K562 (cell line): ENCODE measurements around the gene GPR78.

Experiments used
- NFYB ChIP-seq: IDR thresholded peaks from 2 replicates; pipeline ENCODE4 v1.6.1; 2011; ENCODE audit warnings: mild to moderate bottlenecking, moderate library complexity; ENCODE audit not compliant: insufficient read length; ENCODE audit errors: extremely low read depth
- TCF3 ChIP-seq: sonication (generic); formaldehyde crosslinking; IDR thresholded peaks from 2 replicates; pipeline ENCODE4 v1.4.0; 2020; ENCODE audit warnings: mild to moderate bottlenecking, missing genetic modification reagents
- ZNF699 ChIP-seq: fragments of 250-450 bp; sonication (Bioruptor Pico); IDR thresholded peaks from 2 replicates; pipeline ENCODE4 v1.8.0; 2021; ENCODE audit warnings: mild to moderate bottlenecking, moderate library complexity; ENCODE audit not compliant: insufficient replicate concordance
- TF ChIP-seq, protein P1 (sequence below), 3 experiments: IDR thresholded peaks in 2 of 3; conservative IDR thresholded peaks in 1 of 3; 2 replicates each; pipeline ENCODE4 v1.5.1; 2011 to 2012; ENCODE audit warnings: low read length in 3 of 3, mild to moderate bottlenecking in 3 of 3, control low read depth in 2 of 3, improper control_type of control experiment in 1 of 3, inconsistent platforms in 1 of 3, low read depth in 1 of 3, mixed read lengths in 1 of 3, moderate library complexity in 1 of 3; ENCODE audit not compliant: insufficient read depth in 2 of 3

DNA sequence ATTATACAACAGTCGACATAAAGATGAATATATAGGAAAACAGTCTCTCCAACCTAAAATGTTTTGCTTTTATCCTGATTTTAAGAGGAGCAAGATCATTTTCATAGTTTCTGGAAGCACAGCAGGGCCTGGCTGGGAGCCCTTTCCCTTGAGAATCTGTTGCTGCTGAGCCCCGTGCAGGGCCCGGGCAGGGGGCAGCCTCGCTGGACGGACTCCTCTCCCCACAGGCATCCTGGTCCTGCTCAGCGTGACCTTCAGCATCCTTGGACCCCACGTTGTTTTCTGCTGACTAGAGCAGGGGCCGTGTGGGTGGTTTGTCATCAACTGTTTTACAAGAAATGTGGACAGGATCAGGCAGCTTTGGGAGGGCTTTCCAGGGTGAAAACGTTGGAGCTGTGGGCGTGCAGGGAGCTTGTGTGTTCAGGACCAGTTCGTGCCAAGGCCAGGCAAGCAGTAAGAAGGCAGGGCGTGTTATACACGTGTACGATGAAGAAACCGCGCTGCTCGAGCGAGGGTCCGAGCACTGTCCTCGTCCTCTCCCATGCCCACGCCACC, 37.4 kb downstream of the GPR78 start:
- TF ChIP-seq TCF3 (CRISPR knock-in tag) (no peak), ZNF699 (CRISPR knock-in tag) (no peak), NFYB (no peak)
- TF ChIP-seq, protein P1, sequence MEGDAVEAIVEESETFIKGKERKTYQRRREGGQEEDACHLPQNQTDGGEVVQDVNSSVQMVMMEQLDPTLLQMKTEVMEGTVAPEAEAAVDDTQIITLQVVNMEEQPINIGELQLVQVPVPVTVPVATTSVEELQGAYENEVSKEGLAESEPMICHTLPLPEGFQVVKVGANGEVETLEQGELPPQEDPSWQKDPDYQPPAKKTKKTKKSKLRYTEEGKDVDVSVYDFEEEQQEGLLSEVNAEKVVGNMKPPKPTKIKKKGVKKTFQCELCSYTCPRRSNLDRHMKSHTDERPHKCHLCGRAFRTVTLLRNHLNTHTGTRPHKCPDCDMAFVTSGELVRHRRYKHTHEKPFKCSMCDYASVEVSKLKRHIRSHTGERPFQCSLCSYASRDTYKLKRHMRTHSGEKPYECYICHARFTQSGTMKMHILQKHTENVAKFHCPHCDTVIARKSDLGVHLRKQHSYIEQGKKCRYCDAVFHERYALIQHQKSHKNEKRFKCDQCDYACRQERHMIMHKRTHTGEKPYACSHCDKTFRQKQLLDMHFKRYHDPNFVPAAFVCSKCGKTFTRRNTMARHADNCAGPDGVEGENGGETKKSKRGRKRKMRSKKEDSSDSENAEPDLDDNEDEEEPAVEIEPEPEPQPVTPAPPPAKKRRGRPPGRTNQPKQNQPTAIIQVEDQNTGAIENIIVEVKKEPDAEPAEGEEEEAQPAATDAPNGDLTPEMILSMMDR (IDR thresholded peaks at IDR 0.05 in 2 of 3, conservative IDR thresholded peaks at IDR 0.05 in 1 of 3; ENCODE audit: insufficient read depth in 2 of 3, low read depth in 1 of 3, low read length in 3 of 3), result no peak
